OCI-LY1 (cell line): Measurements from ENCODE around the gene ITGAE.

Source experiments
- H2AFZ ChIP-seq: fragments of 200-600 bp; sonication (generic), shearing (Covaris generic); 2 replicates; pipeline ENCODE4 v1.6.0; 2014; ENCODE audit warnings: antibody characterized with exemption, mild to moderate bottlenecking, low read length
- H3F3A ChIP-seq: fragments of 200-600 bp; sonication (generic), shearing (Covaris generic); 2 replicates; pipeline ENCODE4 v1.6.0; 2014; ENCODE audit warnings: mild to moderate bottlenecking, antibody characterized with exemption, low read length, moderate library complexity; ENCODE audit not compliant: insufficient read depth
- H3K27ac ChIP-seq: fragments of 200-600 bp; sonication (generic); 2 replicates; pipeline ENCODE4 v1.5.1; 2014; ENCODE audit warnings: low read length, mixed run types, mild to moderate bottlenecking, low read depth; ENCODE audit not compliant: poor library complexity, severe bottlenecking
- H3K27me3 ChIP-seq: fragments of 200-600 bp; sonication (generic); 2 replicates; pipeline ENCODE4 v1.6.0; 2014; ENCODE audit warnings: antibody characterized with exemption, mild to moderate bottlenecking, low read length, moderate library complexity; ENCODE audit not compliant: insufficient read depth
- H3K36me3 ChIP-seq: fragments of 200-600 bp; sonication (generic); 2 replicates; pipeline ENCODE4 v1.6.1; 2014; ENCODE audit warnings: mild to moderate bottlenecking, antibody characterized with exemption, low read length, moderate library complexity, mixed read lengths; ENCODE audit not compliant: insufficient read depth
- H3K4me1 ChIP-seq: fragments of 200-600 bp; sonication (generic); 2 replicates; pipeline ENCODE4 v1.5.1; 2014; ENCODE audit warnings: mild to moderate bottlenecking, low read length, moderate library complexity; ENCODE audit not compliant: insufficient read depth, severe bottlenecking
- H3K4me2 ChIP-seq: fragments of 200-600 bp; sonication (generic), shearing (Covaris generic); 2 replicates; pipeline ENCODE4 v1.6.1; 2014; ENCODE audit warnings: low read length
- H3K4me3 ChIP-seq: fragments of 200-600 bp; sonication (generic); 2 replicates; pipeline ENCODE4 v1.5.1; 2014; ENCODE audit warnings: low read length, low read depth, mild to moderate bottlenecking, mixed read lengths; ENCODE audit not compliant: poor library complexity, severe bottlenecking
- H3K79me2 ChIP-seq: fragments of 200-600 bp; shearing (Covaris generic); 2 replicates; pipeline ENCODE4 v1.6.1; 2016; ENCODE audit warnings: mixed run types, low read length, mixed read lengths; ENCODE audit not compliant: insufficient read depth
- H3K9ac ChIP-seq: fragments of 200-600 bp; sonication (generic), shearing (Covaris generic); 2 replicates; pipeline ENCODE4 v1.6.1; 2014; ENCODE audit warnings: mild to moderate bottlenecking, low read length, mixed read lengths
- H3K9me2 ChIP-seq: fragments of 200-600 bp; sonication (generic), shearing (Covaris generic); 2 replicates; pipeline ENCODE4 v1.6.1; 2014; ENCODE audit warnings: low read depth, mild to moderate bottlenecking, low read length, mixed read lengths
- H3K9me3 ChIP-seq: fragments of 200-600 bp; shearing (Covaris generic); 2 replicates; pipeline ENCODE4 v1.6.1; 2014; ENCODE audit warnings: low read length, mixed read lengths
- H4K20me1 ChIP-seq: fragments of 200-600 bp; sonication (generic), shearing (Covaris generic); 2 replicates; pipeline ENCODE4 v1.6.0; 2016; ENCODE audit warnings: mild to moderate bottlenecking, low read length; ENCODE audit not compliant: insufficient read depth
- EZH2 ChIP-seq: fragments of 200-600 bp; sonication (generic), shearing (Covaris generic); IDR thresholded peaks from 2 replicates; pipeline ENCODE4 v1.8.0; 2017; ENCODE audit warnings: borderline replicate concordance, mixed run types, mild to moderate bottlenecking, antibody characterized with exemption, low read length, moderate library complexity, mixed read lengths
- TF ChIP-seq, protein P1 (sequence below): fragments of 200-600 bp; sonication (generic), shearing (Covaris generic); IDR thresholded peaks from 2 replicates; pipeline ENCODE4 v1.5.1; 2017; ENCODE audit warnings: mild to moderate bottlenecking, antibody characterized with exemption, low read length, moderate library complexity, mixed read lengths

Gene ITGAE

DNA sequence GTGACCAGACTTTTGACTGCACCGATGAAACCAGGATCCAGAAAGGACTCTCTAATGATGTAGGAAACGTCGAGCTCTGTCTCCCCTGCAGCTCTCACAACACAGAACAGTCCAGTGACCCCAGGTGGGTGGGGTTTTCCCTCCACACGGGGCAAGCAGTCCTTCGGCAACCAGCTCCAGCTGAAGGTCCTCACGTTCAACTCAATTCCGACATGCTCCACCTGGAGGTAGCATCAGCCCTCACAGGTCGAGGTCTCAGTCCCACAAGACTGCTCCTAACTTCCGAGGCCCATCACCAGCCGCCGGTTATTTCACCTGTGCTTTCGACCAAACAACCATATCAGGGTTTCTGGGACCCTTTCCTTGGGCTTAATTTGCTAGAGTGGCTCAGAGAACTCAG lies 28.2 kb downstream of the ITGAE start:
- Histone ChIP-seq H3K4me2 (no peak overlapping the region), H3K27ac (no peak overlapping the region), H3K9me2 (no peaks in the 10 kb centered on the region), H3K27me3 (no peaks in the 10 kb centered on the region; the same call in 1 of the 2 replicates), H3K36me3 (no peaks in the 10 kb centered on the region), H3K9ac (no peak overlapping the region), H3K4me1 (no peaks in the 10 kb centered on the region), H3F3A (no peaks in the 10 kb centered on the region), H4K20me1 (no peaks in the 10 kb centered on the region), H3K4me3 (no peak overlapping the region), H3K79me2 (no peaks in the 10 kb centered on the region), H3K9me3 (no peaks in the 10 kb centered on the region), H2AFZ (no peak overlapping the region)
- no peak for TF ChIP-seq EZH2
- TF ChIP-seq, protein P1, sequence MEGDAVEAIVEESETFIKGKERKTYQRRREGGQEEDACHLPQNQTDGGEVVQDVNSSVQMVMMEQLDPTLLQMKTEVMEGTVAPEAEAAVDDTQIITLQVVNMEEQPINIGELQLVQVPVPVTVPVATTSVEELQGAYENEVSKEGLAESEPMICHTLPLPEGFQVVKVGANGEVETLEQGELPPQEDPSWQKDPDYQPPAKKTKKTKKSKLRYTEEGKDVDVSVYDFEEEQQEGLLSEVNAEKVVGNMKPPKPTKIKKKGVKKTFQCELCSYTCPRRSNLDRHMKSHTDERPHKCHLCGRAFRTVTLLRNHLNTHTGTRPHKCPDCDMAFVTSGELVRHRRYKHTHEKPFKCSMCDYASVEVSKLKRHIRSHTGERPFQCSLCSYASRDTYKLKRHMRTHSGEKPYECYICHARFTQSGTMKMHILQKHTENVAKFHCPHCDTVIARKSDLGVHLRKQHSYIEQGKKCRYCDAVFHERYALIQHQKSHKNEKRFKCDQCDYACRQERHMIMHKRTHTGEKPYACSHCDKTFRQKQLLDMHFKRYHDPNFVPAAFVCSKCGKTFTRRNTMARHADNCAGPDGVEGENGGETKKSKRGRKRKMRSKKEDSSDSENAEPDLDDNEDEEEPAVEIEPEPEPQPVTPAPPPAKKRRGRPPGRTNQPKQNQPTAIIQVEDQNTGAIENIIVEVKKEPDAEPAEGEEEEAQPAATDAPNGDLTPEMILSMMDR, result no peak

DNA sequence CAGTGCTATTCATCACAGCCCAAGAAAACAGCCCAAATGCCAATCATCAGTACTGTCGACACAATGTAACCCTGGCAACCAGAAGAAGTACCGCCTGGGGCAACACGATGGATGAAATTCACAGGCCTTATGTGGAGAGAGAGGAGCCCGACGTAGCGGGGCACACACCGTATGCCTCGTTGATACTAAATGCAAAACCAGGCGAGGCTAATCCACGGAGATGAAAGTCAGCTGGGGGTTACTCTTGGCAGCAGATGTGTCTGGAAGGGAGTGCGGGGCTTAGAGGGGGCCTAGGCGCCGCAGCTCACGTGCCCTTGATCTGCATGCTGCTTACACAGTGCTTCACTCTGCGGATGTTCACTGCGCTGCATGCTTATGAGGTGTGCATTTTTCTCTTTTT lies 29.8 kb downstream of the ITGAE start:
- Histone ChIP-seq H3K36me3 (no peaks in the 10 kb centered on the region; the same call in 1 of the 2 replicates), H3F3A (no peaks in the 10 kb centered on the region), H3K27ac (no peak overlapping the region), H3K4me1 (no peaks in the 10 kb centered on the region), H3K79me2 (no peaks in the 10 kb centered on the region), H3K4me2 (no peak overlapping the region), H3K27me3 (no peaks in the 10 kb centered on the region; the same call in 1 of the 2 replicates), H4K20me1 (no peaks in the 10 kb centered on the region), H2AFZ (no peak overlapping the region), H3K4me3 (no peak overlapping the region), H3K9me3 (no peaks in the 10 kb centered on the region), H3K9me2 (no peaks in the 10 kb centered on the region), H3K9ac (no peak overlapping the region)
- TF ChIP-seq, protein P1, result no peak
- no peak for TF ChIP-seq EZH2

DNA sequence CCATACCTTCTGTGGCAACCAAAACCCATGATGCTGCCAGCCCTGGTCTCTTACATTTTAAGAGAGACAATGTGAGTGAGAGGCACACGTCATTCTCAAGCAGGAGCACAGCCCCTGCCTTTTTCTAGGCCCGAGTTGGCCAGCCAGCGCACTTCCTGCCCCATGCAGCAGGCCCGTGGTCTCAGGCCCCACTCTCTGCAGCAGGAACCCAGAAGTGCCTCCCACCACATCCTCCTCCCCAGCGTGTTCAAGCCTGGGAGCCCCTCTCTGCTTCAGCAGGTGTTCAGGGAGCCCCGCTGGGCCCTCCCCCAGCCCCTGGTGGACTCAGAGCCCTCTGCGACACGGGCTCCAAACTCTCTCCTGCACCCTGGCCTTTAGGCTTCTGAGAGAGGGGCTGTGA lies 30.5 kb downstream of the ITGAE start:
- Histone ChIP-seq H3K27ac (no peak overlapping the region), H3K9ac (no peak overlapping the region)

More for the DNA sequence above, 30.5 kb downstream of the ITGAE start:
- no peaks in the 10 kb centered on the region for H3F3A ChIP-seq
- H2AFZ ChIP-seq, result no peak overlapping the region
- no peaks in the 10 kb centered on the region for H4K20me1 ChIP-seq
- no peaks in the 10 kb centered on the region; the same call in 1 of the 2 replicates for H3K36me3 ChIP-seq
- TF ChIP-seq, protein P1, result no peak
- TF ChIP-seq EZH2, result no peak
- no peaks in the 10 kb centered on the region for H3K4me1 ChIP-seq
- no peak overlapping the region for H3K4me2 ChIP-seq
- H3K4me3 ChIP-seq, result no peak overlapping the region
- H3K27me3 ChIP-seq, result no peaks in the 10 kb centered on the region
- no peaks in the 10 kb centered on the region for H3K79me2 ChIP-seq
- H3K9me2 ChIP-seq, result no peaks in the 10 kb centered on the region
- H3K9me3 ChIP-seq, result no peaks in the 10 kb centered on the region
